Activated CD4-positive, alpha-beta T cell treated with anti-CD3 and anti-CD28 coated beads, Interleukin-2, amount 50 U/mL, for 48 hours (primary cell): Measurements from ENCODE around the gene RET.
A peak's percentile ranks its signal among the peaks of the same experiment; 100 is the strongest.
"Not testable (repeated sequence)": the region's sequence is repeated elsewhere in the genome, so short reads cannot be mapped to it uniquely, and the experiment has no call there.

Experiments used
- DNase-seq, 2 experiments: peaks; one replicate each; pipeline ENCODE4 v3.0.0-alpha.2; 2020

The RET gene

GRCh38 chr10:43138021-43138756 is 61.3 kb downstream of the RET start, which contains the start of gene CSGALNACT2:
CSGALNACT2 (plus strand) TSS chr10:43138445; CDS start chr10:43155150, 16,705 bp downstream.
- DNase-seq, result peak; percentile 84 to 88

DNA sequence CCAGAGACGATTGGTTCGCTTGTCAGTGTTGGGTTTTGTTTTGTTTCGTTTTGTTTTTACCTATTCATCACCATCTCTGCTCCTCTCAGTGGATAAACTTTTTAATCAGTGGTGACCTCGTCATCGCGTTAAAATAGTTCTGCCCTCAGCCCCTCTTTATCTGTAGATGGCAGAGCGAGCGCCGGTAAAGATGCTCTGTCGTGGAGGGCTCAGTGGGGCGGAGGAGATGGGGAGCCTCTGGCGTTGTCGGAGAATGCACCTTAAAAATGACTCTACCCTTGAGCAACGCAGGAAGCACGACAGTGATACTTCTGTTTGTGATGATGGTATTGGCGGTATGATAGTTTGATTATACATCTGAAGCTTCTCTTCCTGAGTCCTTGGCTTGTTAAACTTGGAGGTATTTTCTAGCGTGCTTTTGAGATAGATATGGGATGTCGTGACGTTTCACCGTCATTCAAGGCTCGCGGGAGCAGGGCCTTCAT is 61.9 kb downstream of the RET start:
- peak; percentile 45 to 67 for DNase-seq

GRCh38 chr10:43141421-43141820 is 64.6 kb downstream of the RET start:
- DNase-seq, result no peak

DNA sequence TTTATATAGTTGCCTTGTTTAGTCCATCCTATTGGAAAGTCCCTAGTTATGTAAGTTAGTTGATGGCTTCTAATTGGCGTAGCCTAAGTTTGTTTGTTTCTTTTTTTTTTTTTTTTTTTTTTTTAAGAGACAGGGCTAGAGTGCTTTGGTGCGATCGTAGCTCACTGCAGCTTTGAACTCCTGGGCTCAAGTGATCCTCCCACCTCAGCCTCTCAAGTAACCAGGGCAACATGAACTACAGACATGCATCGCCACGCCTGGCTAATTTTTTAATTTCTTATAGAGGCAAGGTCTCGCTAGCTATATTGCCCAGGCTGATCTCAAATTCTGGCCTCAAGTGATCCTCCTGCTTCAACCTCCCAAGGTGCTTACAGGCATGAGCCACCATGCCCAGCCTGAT is 68.4 kb downstream of the RET start:
- no peak for DNase-seq

- not testable (repeated sequence) for DNase-seq
These were observed 69.1 kb downstream of the RET start for GRCh38 chr10:43145936-43146335.

GRCh38 chr10:43151371-43151770 is 74.5 kb downstream of the RET start:
- no peak for DNase-seq

DNA sequence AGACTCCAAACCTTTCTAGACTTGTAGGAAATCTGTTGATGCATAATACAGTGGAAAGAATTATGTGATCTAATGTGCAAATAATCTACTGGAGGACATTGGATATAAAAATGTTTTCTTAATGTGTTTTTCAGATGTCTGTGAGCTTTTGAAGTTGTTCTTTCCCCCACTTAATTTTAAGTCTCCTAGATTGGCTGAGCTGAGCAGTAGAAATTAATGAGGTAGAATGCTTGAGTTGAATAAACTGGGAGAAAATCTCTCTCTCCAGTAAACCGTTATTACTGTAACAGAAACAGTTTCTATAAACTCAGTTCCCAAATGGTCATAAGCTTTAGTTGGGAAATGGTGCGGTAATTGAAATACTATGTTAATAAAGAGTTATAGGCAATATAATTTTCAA is 77.0 kb downstream of the RET start:
- no peak for DNase-seq

DNA sequence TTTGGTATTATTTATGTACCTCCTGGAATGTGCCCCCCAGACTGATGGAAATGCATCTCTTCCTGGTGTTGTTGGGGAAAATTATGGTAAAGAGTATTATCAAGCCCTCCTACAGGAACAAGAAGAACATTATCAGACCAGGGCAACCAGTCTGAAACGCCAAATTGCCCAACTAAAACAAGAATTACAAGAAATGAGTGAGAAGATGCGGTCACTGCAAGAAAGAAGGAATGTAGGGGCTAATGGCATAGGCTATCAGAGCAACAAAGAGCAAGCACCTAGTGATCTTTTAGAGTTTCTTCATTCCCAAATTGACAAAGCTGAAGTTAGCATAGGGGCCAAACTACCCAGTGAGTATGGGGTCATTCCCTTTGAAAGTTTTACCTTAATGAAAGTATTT is 78.4 kb downstream of the RET start:
- no peak for DNase-seq

- DNase-seq, result no peak
These were observed 78.9 kb downstream of the RET start for GRCh38 chr10:43155741-43156140.

DNA sequence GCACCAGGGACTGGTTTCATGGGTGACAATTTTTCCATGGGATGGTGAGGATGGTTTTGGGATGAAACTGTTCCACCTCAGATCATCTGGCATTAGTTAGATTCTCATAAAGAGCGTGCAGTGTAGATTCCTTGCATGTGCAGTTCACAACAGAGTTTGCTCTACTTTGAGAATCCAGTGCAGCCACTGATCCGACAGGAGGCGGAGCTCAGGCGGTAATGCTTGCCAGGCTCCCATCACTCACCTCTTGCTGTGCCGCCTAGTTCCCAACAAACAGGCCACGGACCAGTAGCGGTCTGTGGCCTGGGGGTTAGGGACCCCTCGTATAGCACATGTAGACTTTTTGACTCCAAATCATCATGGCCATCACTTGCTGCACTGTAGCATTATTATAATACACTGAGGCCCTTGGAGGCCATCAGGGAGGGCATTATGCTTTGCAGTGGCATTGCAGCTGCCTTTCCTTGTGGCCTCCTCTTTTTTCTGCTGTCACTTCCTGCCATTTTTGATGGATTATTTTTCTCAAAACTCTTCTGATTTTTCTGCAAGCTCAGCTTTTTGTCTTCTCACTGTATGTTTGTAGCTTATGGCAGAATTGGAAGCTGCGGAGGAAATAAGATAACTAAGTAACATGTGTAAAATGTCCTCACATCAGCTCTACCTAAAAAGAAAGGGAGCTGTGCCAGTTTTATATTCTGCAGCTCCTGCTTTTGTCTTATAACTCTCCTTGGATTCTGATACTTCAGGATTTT is 79.9 kb downstream of the RET start:
- no peak for DNase-seq

DNA sequence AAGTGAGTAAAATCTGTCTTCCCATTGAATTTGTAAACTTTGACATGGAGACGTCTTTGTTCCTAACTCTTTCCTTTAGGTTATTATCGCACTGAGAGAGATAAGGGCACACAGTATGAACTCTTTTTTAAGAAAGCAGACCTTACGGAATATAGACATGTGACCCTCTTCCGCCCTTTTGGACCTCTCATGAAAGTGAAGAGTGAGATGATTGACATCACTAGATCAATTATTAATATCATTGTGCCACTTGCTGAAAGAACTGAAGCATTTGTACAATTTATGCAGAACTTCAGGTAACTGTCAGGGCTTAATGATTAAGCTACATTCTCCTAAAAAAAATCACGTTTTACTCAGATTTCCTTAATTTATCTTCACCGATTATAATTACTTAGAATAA is 81.8 kb downstream of the RET start:
- DNase-seq, result no peak

DNA sequence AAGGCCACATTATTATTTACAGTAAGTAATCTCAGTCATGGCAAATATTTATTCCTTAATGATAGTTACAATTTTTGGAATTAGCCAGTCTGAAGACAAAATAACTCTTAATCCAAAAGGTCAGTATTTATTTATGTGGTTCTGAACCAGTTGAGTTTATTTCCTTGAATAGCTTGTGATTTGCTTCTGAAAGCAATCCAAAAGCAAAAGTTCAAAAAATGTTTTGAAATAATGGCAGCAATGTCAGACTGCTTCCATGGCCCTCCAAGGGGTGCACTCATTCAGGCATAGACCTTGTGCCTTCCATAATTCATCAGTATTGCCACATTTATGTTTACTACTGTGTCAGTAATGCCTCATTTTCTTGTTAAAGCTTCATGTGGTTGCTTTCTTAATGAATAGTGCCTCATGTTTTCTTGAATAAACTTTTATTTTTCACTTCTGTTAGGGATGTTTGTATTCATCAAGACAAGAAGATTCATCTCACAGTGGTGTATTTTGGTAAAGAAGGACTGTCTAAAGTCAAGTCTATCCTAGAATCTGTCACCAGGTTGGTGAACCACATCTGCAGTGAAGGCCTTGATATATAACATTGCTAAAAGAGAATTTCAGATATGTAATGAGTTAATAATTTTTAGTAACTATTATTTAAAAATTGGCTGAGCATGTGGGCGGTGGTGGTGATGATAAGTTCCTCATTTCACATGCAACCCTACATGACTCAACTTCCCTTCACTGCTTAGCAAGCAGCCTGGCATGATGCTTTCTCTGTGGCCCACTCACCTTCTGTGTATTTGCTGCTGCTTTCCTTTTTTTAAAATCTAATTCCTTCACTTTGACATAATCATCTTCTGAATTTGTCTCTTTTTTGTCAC is 83.4 kb downstream of the RET start:
- peak; percentile 35 to 49 for DNase-seq

- peak in 1 of 2 experiments; percentile 21 for DNase-seq
These were observed 84.0 kb downstream of the RET start for GRCh38 chr10:43160921-43161255.

GRCh38 chr10:43162604-43163003 is 85.7 kb downstream of the RET start:
- no peak for DNase-seq

GRCh38 chr10:43166207-43166879 is 89.5 kb downstream of the RET start:
- no peak for DNase-seq

GRCh38 chr10:43166880-43167497 is 90.1 kb downstream of the RET start:
- no peak for DNase-seq

GRCh38 chr10:43167498-43167889 is 90.6 kb downstream of the RET start:
- no peak for DNase-seq

DNA sequence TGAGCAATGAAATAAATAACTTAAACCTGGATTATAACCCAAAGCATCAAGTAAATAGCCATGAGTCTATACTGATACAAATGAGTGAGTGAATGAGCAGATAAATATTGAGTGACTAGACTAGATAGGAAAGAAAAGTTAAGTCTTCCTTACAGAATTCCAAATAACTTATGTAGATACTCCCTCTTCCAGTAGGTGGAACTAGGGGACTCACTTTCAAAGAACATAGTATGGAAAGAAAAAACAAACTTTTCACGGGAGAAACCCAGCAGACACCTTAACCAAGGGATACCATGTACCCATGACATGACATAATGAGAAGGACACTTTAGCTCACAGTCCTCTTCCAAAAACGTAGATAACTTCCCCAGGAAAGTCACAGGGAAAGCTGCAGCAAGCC is 93.6 kb downstream of the RET start:
- DNase-seq, result no peak

GRCh38 chr10:43172645-43173044 is 95.8 kb downstream of the RET start:
- no peak for DNase-seq

- no peak for DNase-seq
These were observed 96.3 kb downstream of the RET start for GRCh38 chr10:43173120-43173519.

GRCh38 chr10:43174969-43175368 is 98.1 kb downstream of the RET start:
- no peak for DNase-seq

DNA sequence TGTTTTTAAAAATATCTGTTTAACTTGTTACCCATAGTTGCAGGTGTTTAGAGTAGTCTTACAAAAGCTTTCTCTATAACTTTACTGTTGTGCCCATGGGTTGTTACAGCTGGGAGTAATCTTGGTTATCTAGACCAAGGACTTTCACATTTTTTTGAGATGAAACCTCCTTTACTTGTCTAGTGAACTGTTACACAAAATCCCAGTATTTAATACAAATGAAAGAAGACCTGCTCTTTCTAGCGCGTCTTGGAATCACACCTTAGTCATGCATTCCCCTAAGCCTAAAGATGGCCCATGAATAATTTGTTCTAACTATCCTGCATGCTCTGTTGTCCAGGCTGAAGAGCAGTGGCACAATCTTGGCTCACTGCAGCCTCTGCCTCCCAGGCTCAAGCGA is 99.4 kb downstream of the RET start:
- DNase-seq, result no peak
